Smooth muscle cell (in vitro differentiated cells): ENCODE results near the gene TAS2R13. TPM values are rescaled to one million over a fixed set of nuclear protein-coding genes. Genes with fewer than 3 reads are reported as not detected.

ENCODE experiments used
- DNase-seq: peaks from one replicate; lab custom pipeline; 2025; ENCODE audit not compliant: unreplicated experiment; lab: John Stamatoyannopoulos, UW
- H2AFZ ChIP-seq: fragments of 200-600 bp; sonication (generic); 2 replicates; pipeline ENCODE4 v1.6.0; 2016; ENCODE audit warnings: antibody characterized with exemption, low read depth, mild to moderate bottlenecking
- H3F3A ChIP-seq: fragments of 200-600 bp; sonication (generic); 2 replicates; pipeline ENCODE4 v1.6.0; 2017; ENCODE audit warnings: antibody characterized with exemption, low read depth
- H3K27ac ChIP-seq: fragments of 200-600 bp; sonication (generic); 2 replicates; pipeline ENCODE4 v1.5.1; 2016; ENCODE audit warnings: low read depth, mild to moderate bottlenecking
- H3K27me3 ChIP-seq: fragments of 200-600 bp; sonication (generic); 2 replicates; pipeline ENCODE4 v1.6.1; 2016; ENCODE audit warnings: low read depth, mild to moderate bottlenecking
- H3K36me3 ChIP-seq: fragments of 200-600 bp; sonication (generic); 2 replicates; pipeline ENCODE4 v1.5.1; 2016; ENCODE audit warnings: low read depth
- H3K4me1 ChIP-seq: fragments of 200-600 bp; sonication (generic); 2 replicates; pipeline ENCODE4 v1.5.1; 2016; ENCODE audit warnings: low read depth
- H3K4me2 ChIP-seq: fragments of 200-600 bp; sonication (generic); 2 replicates; pipeline ENCODE4 v1.6.0; 2016; ENCODE audit warnings: mild to moderate bottlenecking
- H3K4me3 ChIP-seq: fragments of 200-600 bp; sonication (generic); 2 replicates; pipeline ENCODE4 v1.5.1; 2016; ENCODE audit warnings: mild to moderate bottlenecking
- H3K79me2 ChIP-seq: fragments of 200-600 bp; sonication (generic); 2 replicates; pipeline ENCODE4 v1.6.0; 2016; ENCODE audit warnings: low read depth, mild to moderate bottlenecking
- H3K9ac ChIP-seq: fragments of 200-600 bp; sonication (generic); 2 replicates; pipeline ENCODE4 v1.6.0; 2016; ENCODE audit warnings: low read depth
- H3K9me3 ChIP-seq: fragments of 200-600 bp; sonication (generic); replicated peaks from 2 replicates; pipeline ENCODE4 v1.5.1; 2016; ENCODE audit warnings: low read depth
- H4K20me1 ChIP-seq: fragments of 200-600 bp; sonication (generic); 2 replicates; pipeline ENCODE4 v1.6.0; 2016; ENCODE audit warnings: low read depth
- CTCF ChIP-seq: fragments of 200-600 bp; sonication (generic); IDR thresholded peaks from 2 replicates; pipeline ENCODE4 v1.5.1; 2017; ENCODE audit warnings: borderline replicate concordance, mild to moderate bottlenecking, antibody characterized with exemption; ENCODE audit not compliant: insufficient read depth, poor library complexity, severe bottlenecking
- WGBS: methylation state at CpG from one replicate; pipeline ENCODE4 v1.1.7; 2016; ENCODE audit warnings: low lambda C conversion rate; 5-methylcytosine and 5-hydroxymethylcytosine counted together
- polyA plus RNA-seq: library from polyadenylated mRNA; unstranded; fragments of >200 nt; fragmentation: Nextera tagmentation; extraction: Ambion mirVana; gene quantifications from 2 replicates; pipeline ENCODE4 v1.2.1, GENCODE V29; 2016
- total RNA-seq: library from RNA; depleted of rRNA; stranded (reverse); fragments of >200 nt; gene quantifications from 2 replicates; pipeline ENCODE4 v1.2.3, GENCODE V29; 2014

Gene TAS2R13
- total and polyA plus RNA-seq, 2 experiments from 2014 or later, result 1.8 TPM; not detected in 1

- Histone ChIP-seq H2AFZ (no peak overlapping the region), H3K27me3 (no peaks in the 10 kb centered on the region), H3K9ac (no peak overlapping the region), H3K27ac (no peak overlapping the region), H3K79me2 (no peaks in the 10 kb centered on the region), H4K20me1 (no peaks in the 10 kb centered on the region), H3K4me1 (no peaks in the 10 kb centered on the region), H3K36me3 (no peaks in the 10 kb centered on the region), H3K4me3 (no peak overlapping the region), H3K9me3 (no peaks in the 10 kb centered on the region), H3F3A (no peaks in the 10 kb centered on the region), H3K4me2 (no peak overlapping the region)
- TF ChIP-seq CTCF, result no peak
- 92% methylated on average over 2 of the region's 2 CpGs for WGBS
- DNase-seq, result no peak
Measured at GRCh38 chr12:10891937-10892336, 17.4 kb downstream of the TAS2R13 start.

- H3K9me3 ChIP-seq, result no peaks in the 10 kb centered on the region
- H3K9ac ChIP-seq, result no peak overlapping the region
- H3K4me2 ChIP-seq, result no peak overlapping the region
- H3K36me3 ChIP-seq, result no peaks in the 10 kb centered on the region
- no peaks in the 10 kb centered on the region for H3K27me3 ChIP-seq
- H3F3A ChIP-seq, result no peaks in the 10 kb centered on the region
- no peak overlapping the region for H3K4me3 ChIP-seq
- H3K4me1 ChIP-seq, result no peaks in the 10 kb centered on the region
- no peak overlapping the region for H3K27ac ChIP-seq
- H4K20me1 ChIP-seq, result no peaks in the 10 kb centered on the region
- DNase-seq, result no peak
- H2AFZ ChIP-seq, result no peak overlapping the region
- no peak for TF ChIP-seq CTCF
- no peaks in the 10 kb centered on the region for H3K79me2 ChIP-seq
Measured at GRCh38 chr12:10889226-10889625, 20.1 kb downstream of the TAS2R13 start.

- no peaks in the 10 kb centered on the region for H3K27me3 ChIP-seq
- no peak within 1 kb of the TSS for H3K9ac ChIP-seq
- no peak within 1 kb of the TSS for H3K4me3 ChIP-seq
- no peak within 1 kb of the TSS for H3K27ac ChIP-seq
- H3F3A ChIP-seq, result no peaks in the 10 kb centered on the region
- 93% methylated on average over 6 of the region's 6 CpGs for WGBS
- H3K79me2 ChIP-seq, result no peaks in the 10 kb centered on the region
- no peak within 1 kb of the TSS for H2AFZ ChIP-seq
- no peaks in the 10 kb centered on the region for H3K9me3 ChIP-seq
- no peak for TF ChIP-seq CTCF
- no peaks in the 10 kb centered on the region for H3K4me1 ChIP-seq
- H3K36me3 ChIP-seq, result no peaks in the 10 kb centered on the region
- no peaks in the 10 kb centered on the region for H4K20me1 ChIP-seq
- no peak for DNase-seq
- no peak within 1 kb of the TSS for H3K4me2 ChIP-seq
Measured at GRCh38 chr12:10884086-10884725, 25.2 kb downstream of the TAS2R13 start, which contains the start of gene PRH1. Gene PRH1, minus strand, starts transcription at chr12:10884255. Its CDS starts 38 bp downstream, at chr12:10884217.

- Histone ChIP-seq H3F3A (no peaks in the 10 kb centered on the region), H3K27ac (no peak overlapping the region), H3K36me3 (no peaks in the 10 kb centered on the region), H3K4me3 (no peak overlapping the region), H3K27me3 (no peaks in the 10 kb centered on the region), H3K4me1 (no peaks in the 10 kb centered on the region), H3K4me2 (no peak overlapping the region), H3K9me3 (no peaks in the 10 kb centered on the region), H3K9ac (no peak overlapping the region), H3K79me2 (no peaks in the 10 kb centered on the region), H4K20me1 (no peaks in the 10 kb centered on the region), H2AFZ (no peak overlapping the region)
- 87% methylated on average over 2 of the region's 2 CpGs for WGBS
- no peak for TF ChIP-seq CTCF
- no peak for DNase-seq
Measured at GRCh38 chr12:10873378-10873777, 36.0 kb downstream of the TAS2R13 start.
